Nephron (organoid): ENCODE measurements around the gene FAM3A.

Experiments
- H3K27ac Mint-ChIP-seq, 3 experiments: 2 replicates each; pipeline ENCODE4 v1.8.0; 2020; ENCODE audit warnings: mixed read lengths in 3 of 3, mild to moderate bottlenecking in 2 of 3, moderate library complexity in 1 of 3
- H3K27me3 Mint-ChIP-seq: 2 replicates; pipeline ENCODE4 v1.8.0; 2021; ENCODE audit warnings: low read depth, mild to moderate bottlenecking, moderate library complexity, mixed read lengths
- H3K36me3 Mint-ChIP-seq: 2 replicates; pipeline ENCODE4 v1.8.0; 2020; ENCODE audit warnings: low read depth, mixed read lengths
- H3K4me1 Mint-ChIP-seq: 2 replicates; pipeline ENCODE4 v1.8.0; 2020; ENCODE audit warnings: mixed read lengths
- H3K4me3 Mint-ChIP-seq, 3 experiments: 2 replicates each; pipeline ENCODE4 v1.8.0; 2020; ENCODE audit warnings: mild to moderate bottlenecking in 3 of 3, mixed read lengths in 3 of 3, moderate library complexity in 2 of 3
- H3K9me3 Mint-ChIP-seq: 2 replicates; pipeline ENCODE4 v1.8.0; 2020; ENCODE audit warnings: mixed read lengths
- CTCF ChIP-seq, 3 experiments: fragments of 200-600 bp; sonication (generic); IDR thresholded peaks; one replicate each; pipeline ENCODE4 v1.5.0; 2021; ENCODE audit warnings: antibody characterized with exemption in 3 of 3; ENCODE audit not compliant: unreplicated experiment in 3 of 3

FAM3A gene

GRCh38 chrX:154490021-154490413 lies 26.0 kb downstream of the FAM3A start:
- TF ChIP-seq CTCF (IDR thresholded peaks at IDR 0.05; ENCODE audit: unreplicated experiment in 3 of 3): no peak
- Mint-ChIP-seq H3K27ac (peak overlapping the region; percentile 79 to 92 (median 83)), H3K4me1 (peaks cover 11% of the 10 kb centered on the region), H3K36me3 (peaks cover 6% of the 10 kb centered on the region), H3K4me3 (peak overlapping the region; percentile 87 to 95 (median 88)), H3K27me3 (no peaks in the 10 kb centered on the region), H3K9me3 (peaks cover 16% of the 10 kb centered on the region)

- Mint-ChIP-seq H3K27ac (peak overlapping the region in 1 of 3 experiments; percentile 92), H3K36me3 (peaks cover 6% of the 10 kb centered on the region), H3K4me3 (peak overlapping the region; percentile 87 to 95 (median 88)), H3K9me3 (peaks cover 13% of the 10 kb centered on the region), H3K27me3 (no peaks in the 10 kb centered on the region), H3K4me1 (peaks cover 11% of the 10 kb centered on the region)
- TF ChIP-seq CTCF (IDR thresholded peaks at IDR 0.05; ENCODE audit: unreplicated experiment in 3 of 3): no peak
Observed at GRCh38 chrX:154489182-154489581, 26.9 kb downstream of the FAM3A start.

DNA sequence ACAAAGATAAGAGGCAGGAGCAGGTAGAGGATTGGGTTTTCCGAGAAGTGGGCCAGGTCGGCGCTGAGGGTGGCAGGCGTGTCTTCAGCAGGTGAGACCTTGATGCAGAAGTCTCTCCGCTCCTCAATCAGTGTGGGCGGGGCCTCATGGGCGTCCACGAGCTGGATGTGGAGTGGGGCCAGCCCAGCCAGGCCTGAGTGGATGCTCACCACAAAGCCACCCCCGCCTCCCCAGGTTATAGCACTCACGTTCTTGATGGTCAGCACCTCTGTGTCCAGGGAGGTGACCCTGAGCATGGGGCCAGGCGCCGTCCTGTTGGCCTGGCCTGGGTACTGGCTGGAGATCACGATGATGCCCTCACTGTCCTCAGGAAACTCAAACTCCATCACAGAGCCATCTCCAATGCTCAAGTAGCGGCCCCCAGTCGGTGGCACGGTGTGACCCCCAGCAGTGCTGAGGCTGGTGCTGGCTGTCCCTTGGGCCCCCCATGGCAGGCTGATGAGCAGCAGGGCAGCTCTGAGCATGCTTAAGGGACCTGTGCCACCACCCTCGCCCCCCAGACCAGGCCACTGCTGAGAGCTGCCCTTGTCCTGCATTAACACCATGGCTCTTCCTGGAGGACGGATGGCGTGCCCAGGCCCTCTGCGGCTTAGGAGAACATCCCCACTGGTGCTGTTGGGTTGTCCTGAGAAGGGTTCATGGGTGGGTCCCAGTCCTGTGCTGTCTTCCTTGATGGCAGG lies 27.5 kb downstream of the FAM3A start:
- no peaks in the 10 kb centered on the region for H3K27me3 Mint-ChIP-seq
- H3K36me3 Mint-ChIP-seq: peaks cover 11% of the 10 kb centered on the region
- peak overlapping the region; percentile 49 to 95 (median 69) for H3K4me3 Mint-ChIP-seq
- H3K27ac Mint-ChIP-seq: no peak overlapping the region
- peaks cover 13% of the 10 kb centered on the region for H3K9me3 Mint-ChIP-seq
- H3K4me1 Mint-ChIP-seq: peaks cover 11% of the 10 kb centered on the region
- TF ChIP-seq CTCF (IDR thresholded peaks at IDR 0.05; ENCODE audit: unreplicated experiment in 3 of 3): no peak

DNA sequence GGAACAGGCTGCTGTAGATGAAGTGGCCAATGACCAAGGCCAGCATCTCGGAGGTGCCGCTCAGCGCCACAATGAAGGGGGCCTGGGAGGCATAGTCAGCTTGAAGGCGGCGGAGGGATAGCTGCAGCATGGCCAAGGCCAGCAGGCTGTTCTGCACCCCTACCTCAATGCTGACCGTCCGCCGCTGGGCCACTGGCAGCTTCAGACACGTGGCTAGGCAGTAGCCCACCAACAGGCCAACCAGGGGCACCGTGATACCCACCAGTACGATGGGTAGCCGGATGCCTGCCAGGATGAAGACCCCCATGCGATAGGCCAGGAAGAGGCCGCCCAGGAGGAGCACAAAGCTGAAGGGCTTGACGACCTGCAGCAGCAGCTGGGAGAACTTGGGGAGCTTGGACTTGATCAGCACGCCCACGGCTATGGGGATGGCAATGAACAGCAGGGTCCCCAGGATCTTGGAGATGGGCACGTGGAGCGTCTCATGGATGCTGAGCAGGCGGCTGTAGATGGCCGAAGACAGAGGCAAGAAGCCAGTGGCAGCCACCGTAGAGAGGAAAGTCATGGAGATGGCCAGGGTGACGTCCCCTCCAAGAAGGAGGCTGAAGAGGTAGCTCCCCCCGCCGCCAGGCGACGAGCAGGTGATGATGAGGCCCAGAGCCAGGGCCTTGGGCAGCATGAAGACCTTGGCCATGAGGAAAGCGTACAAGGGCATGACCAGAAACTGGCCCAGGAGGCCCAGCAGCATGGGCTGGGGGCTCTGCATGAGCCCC lies 28.3 kb downstream of the FAM3A start:
- peaks cover 15% of the 10 kb centered on the region for H3K36me3 Mint-ChIP-seq
- H3K27me3 Mint-ChIP-seq: no peaks in the 10 kb centered on the region
- peak overlapping the region; percentile 56 to 78 (median 69) for H3K27ac Mint-ChIP-seq
- peak overlapping the region; percentile 78 to 84 (median 83) for H3K4me3 Mint-ChIP-seq
- H3K4me1 Mint-ChIP-seq: peaks cover 11% of the 10 kb centered on the region
- peaks cover 13% of the 10 kb centered on the region for H3K9me3 Mint-ChIP-seq
- TF ChIP-seq CTCF (IDR thresholded peaks at IDR 0.05; ENCODE audit: unreplicated experiment in 3 of 3): no peak

GRCh38 chrX:154486396-154487207 lies 29.4 kb downstream of the FAM3A start, which contains the start of gene UBL4A:
Gene UBL4A (minus strand): TSS chrX:154486615. CDS start chrX:154486584, 31 bp downstream.
- H3K27me3 Mint-ChIP-seq: peaks cover 3% of the 10 kb centered on the region
- peak within 1 kb of the TSS; percentile 56 to 78 (median 69) for H3K27ac Mint-ChIP-seq

More at GRCh38 chrX:154486396-154487207, 29.4 kb downstream of the FAM3A start, which contains the start of gene UBL4A:
- H3K4me3 Mint-ChIP-seq: peak within 1 kb of the TSS; percentile 78 to 84 (median 83)
- peaks cover 16% of the 10 kb centered on the region for H3K9me3 Mint-ChIP-seq
- H3K4me1 Mint-ChIP-seq: peaks cover 11% of the 10 kb centered on the region
- peaks cover 21% of the 10 kb centered on the region for H3K36me3 Mint-ChIP-seq
- no peak for TF ChIP-seq CTCF (IDR thresholded peaks at IDR 0.05; ENCODE audit: unreplicated experiment in 3 of 3)
